NCI-H146 treated with DMSO at 0.1 percent for 48 hours (cell line): ENCODE data around the gene TRPM4.
"Not testable (repeated sequence)": the region's sequence is repeated elsewhere in the genome, so short reads cannot be mapped to it uniquely, and the experiment has no call there.

Experiments used
- DNase-seq: peaks from one replicate; lab custom pipeline; 2025; ENCODE audit not compliant: unreplicated experiment; lab: John Stamatoyannopoulos, UW

The TRPM4 gene

DNA sequence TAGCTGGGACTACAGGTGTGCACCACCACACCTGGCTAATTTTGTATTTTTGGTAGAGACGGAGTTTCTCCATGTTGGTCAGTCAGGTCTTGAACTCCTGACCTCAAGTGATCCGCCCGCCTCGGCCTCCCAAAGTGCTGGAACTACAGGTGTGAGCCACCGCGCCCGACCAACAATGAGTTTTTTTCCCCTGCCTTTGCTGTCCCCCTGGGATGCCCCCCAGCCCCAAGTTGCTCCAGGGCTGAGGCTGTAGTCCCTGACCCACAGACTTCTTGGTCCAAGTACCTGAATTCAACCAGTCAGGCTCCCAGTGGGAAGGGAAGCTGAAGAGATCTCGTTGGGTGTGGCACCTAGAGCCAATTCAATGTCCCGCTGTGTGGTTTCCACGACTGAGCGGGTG, 66.8 kb downstream of the TRPM4 start:
- not testable (repeated sequence) for DNase-seq

DNA sequence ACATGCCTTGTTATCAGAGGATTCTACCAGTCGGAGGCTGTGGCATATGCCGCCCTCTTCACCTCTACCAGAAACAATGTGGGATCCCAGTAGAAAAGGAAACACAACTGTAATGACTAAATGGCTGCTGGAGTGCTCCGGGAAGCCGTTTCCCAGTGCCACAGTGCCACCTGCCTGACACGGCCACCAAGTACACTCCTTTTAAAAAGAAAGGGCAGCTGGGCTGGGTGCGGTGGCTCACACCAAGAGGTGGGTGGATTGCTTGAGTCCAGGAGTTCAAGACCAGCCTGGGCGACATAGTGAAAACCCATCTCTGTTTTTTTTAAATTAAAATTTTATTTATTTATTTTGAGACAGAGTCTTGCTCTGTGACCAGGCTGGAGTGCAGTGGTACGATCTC, 67.3 kb downstream of the TRPM4 start:
- DNase-seq: peak; percentile 24

DNA sequence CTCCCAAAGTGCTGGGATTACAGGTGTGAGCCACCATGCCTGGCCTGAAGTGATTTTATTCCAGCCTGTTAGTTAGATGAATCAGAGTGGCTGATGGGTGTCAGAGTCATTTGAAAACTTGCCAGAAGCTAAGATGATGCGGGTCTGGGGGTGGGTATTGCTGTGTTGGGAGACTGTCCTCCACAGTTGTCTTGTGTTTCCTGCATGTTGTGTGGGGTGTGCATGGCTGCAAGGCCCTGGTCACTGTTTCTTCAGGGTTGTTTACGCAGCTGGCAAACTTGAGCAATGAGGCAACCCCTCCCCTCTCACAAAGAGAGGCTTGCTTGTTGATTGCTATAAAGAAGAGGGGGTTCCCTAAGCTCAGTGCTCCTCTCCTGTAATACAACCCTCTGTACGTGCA, 71.8 kb downstream of the TRPM4 start:
- no peak for DNase-seq

DNA sequence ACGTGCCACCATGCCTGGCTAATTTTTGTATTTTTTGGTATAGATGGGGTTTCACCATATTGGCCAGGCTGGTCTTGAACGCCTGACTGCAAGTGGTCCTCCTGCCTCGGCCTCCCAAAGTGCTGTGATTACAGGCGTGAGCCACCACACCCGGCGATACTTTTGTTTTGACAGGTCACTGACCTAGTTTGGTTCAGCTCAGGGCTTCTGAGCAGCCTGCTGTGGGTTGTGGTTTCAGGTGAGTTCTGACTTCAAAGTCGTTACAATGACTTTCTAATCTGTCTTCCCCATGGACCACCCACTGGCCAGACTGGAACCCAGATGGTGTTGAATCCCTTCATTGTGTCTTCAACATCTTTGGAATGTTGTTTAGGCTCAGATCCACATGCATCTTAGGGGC, 73.8 kb downstream of the TRPM4 start:
- no peak for DNase-seq

DNA sequence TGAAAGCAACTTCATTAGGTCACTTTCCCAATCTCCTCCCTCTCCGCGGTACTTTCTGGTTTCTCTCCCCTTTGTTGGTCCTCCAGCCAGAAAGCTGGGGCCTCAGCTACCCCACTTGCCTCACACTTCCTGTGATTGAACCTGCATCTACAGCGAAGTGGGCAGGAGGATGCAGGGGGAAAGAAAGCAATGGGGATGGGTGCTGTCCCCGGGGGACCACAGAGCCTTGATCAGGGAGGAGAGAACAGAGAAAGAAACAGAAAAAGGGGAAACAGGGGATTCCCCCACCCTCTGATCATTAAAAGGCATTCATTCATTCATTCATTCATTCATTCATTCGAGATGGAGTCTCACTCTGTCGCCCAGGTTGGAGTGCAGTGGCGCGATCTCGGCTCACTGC, 74.2 kb downstream of the TRPM4 start:
- no peak for DNase-seq

DNA sequence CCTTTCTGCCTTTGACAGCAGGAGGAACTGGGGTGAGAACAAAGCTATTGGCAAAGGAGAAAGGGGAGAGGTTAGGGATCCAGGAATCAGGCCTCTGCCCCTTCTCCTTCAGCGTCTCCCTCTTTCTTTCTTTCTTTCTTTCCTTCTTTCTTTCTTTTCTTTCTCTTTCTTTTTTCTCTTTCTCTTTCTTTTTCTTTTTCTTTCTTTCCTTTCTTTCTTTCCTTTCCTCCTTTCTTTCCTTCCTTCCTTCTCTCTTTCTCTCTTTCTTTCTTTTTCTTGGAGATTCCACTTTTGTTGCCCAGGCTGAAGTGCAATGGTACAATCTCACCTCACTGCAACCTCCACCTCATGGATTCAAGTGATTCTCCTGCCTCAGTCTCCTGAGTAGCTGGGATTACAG, 75.6 kb downstream of the TRPM4 start:
- no peak for DNase-seq

DNA sequence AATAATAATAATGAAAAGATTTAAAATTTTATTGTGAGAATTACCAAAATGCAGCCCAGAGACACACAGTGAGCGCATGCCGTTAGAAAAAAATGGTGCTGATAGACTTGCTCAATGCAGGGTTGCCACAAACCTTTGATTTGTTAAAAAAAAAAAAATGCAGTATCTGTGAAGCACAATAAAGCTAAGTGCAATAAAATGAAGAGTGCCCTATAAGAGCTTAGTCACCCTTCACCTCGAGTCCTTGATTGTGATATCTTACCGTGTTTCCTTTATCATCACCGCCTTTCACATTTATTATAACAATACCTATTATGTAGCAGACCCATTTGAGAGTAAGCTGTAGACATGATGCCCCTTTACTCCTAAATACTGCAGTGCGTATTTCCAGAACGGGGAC, 84.2 kb downstream of the TRPM4 start:
- DNase-seq: no peak

DNA sequence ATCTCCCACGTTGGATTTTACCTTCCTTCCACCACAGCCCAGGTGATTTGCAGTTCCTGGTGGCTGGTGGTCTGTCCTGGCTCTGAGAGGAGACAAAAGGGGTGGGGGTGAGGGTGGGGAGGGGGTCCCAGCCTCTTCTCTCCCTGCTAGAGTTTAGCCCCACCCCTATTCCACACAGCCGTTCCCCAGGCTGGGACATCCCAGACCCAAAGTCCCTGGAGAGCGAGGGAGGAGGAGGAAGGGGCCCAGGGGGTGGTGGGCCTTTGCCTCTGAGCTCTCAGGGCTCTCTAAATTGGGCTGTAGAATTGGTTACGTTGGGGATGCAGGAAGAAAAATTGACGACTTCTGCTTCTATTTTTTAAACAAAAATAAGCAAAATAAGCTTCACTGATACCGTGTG, 85.5 kb downstream of the TRPM4 start:
- DNase-seq: no peak

DNA sequence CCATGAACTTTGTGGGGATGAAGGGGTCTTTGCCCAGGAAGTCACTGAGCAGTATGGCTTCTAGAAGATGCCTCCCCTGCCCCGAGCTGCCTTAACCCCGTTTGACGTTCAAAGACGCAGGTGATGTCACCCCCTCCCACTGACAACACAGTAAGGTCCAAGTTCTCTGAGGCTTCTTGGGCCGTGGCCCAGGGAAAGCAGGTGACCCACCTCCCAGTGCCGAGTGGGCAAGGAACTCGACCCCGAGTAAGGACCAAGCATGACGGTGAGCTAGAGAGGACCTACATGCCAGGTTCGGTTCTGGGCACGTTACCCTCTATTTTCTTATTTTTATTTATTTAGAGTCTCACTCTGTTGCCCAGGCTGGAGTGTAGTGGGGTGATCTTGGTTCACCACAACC, 86.1 kb downstream of the TRPM4 start:
- no peak for DNase-seq

DNA sequence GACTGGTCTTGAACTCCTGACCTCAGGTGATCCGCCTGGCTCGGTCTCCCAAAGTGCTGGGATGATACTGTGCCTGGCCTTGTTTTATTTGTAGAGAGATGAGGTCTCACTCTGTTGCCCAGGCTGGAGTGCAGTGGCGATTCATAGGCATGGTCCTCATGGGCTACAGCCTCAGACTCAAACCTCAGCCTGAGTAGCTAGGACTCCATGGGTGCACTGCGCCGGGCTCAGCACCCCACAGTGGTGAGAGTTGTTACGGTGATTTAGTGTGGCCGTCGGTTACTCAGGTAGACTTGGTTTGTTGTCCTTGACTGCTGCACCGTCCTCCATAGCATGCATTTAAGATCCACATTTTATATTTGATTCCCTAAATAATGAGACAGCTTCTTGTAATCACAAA, 86.7 kb downstream of the TRPM4 start:
- no peak for DNase-seq

DNA sequence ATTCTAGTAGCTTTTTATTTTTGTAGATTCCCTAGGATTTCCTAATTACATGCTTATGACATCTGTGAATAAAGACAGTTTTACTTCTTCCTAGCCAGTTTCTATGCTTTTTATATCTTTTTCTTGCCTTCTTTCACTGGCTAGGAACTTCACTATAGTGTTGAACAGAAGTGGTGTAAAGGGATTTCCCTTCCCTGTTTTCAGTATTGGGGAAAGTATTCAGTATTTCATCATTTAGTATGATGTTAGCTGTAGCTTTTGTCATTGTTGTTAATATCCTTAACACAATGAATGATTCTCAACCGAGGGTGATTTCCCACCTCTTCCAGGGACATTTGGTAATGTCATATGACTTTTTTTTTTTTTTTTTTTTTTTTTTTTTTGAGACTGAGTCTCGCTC, 90.1 kb downstream of the TRPM4 start:
- no peak for DNase-seq

DNA sequence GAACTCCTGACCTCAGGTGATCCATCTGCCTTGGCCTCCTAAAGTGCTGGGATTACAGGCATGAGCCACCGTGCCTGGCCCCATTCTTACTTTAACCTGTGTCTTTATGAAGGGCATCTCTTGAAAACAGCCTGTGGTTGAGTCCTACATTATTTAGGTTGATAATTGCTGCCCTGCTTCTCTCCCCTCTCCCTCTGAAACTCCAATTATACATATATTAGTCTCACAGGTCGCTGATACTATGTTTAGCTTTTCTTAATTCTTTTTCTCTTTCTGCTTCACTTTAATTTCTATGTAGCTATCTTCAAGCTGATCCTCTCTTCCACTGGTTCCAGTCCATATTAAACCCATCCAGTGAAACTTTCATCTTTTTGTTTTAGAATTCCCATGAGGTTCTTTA, 92.3 kb downstream of the TRPM4 start:
- no peak for DNase-seq

DNA sequence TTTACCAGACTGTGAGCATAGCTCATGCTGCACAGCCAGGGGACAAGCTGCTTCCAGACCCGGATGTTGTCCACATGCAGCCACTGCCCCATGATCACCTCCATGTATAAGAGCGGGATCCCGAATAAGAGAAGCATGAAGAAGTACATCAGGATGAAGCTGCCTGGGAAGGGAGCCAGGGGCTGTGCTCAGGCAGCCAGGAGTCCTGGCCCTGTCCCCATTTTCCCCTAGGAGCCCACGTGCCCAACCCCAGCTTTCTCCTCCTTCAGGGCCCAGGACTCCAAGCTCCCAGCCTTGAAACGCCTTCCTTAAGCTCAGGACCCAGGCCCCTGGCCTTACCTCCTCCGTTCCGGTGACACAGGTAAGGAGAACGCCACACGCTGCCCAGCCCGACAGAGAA, 98.1 kb downstream of the TRPM4 start:
- no peak for DNase-seq

DNA sequence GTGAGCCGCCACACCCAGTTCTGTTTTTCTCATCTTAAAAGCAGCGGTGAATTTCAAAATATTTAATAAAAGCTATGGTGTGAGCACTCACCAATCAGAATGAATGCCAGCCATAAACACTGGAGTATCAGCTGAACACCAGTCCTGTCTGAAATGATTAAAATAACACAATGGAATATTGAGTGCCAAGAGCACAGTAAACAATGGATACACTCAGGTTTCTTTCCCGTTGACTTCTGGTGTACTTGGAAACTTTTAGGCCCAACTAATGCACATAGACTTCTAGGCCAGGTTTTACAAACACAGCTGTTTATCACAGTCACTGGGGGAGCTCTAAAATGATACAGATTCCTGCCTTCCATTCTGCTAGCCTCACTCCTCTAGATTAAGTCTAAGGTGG, 99.1 kb downstream of the TRPM4 start:
- DNase-seq: no peak
